HEK293T (cell line): ENCODE data around the gene CPN1.

Source experiments
- BHLHE40 ChIP-seq: fragments of 450-650 bp; IDR thresholded peaks from 2 replicates; pipeline ENCODE4 v1.6.1; 2016; ENCODE audit warnings: mild to moderate bottlenecking, moderate library complexity, borderline replicate concordance
- CTBP1 ChIP-seq: fragments of 450-650 bp; IDR thresholded peaks from 2 replicates; pipeline ENCODE4 v1.6.1; 2016; ENCODE audit warnings: borderline replicate concordance
- FOXK2 ChIP-seq: fragments of 450-650 bp; IDR thresholded peaks from 2 replicates; pipeline ENCODE4 v1.6.1; 2016; ENCODE audit warnings: mild to moderate bottlenecking
- LEF1 ChIP-seq: fragments of 450-650 bp; IDR thresholded peaks from 2 replicates; pipeline ENCODE4 v1.6.1; 2017; ENCODE audit warnings: mild to moderate bottlenecking, borderline replicate concordance
- NFRKB ChIP-seq: fragments of 450-650 bp; IDR thresholded peaks from 2 replicates; pipeline ENCODE4 v1.6.1; 2016; ENCODE audit warnings: mild to moderate bottlenecking, moderate library complexity
- SP1 ChIP-seq: fragments of 450-650 bp; IDR thresholded peaks from 2 replicates; pipeline ENCODE4 v1.6.1; 2017
- TARDBP ChIP-seq: fragments of 450-650 bp; IDR thresholded peaks from 2 replicates; pipeline ENCODE4 v1.6.1; 2016
- ZNF384 ChIP-seq: fragments of 450-650 bp; IDR thresholded peaks from 2 replicates; pipeline ENCODE4 v1.6.1; 2016

DNA sequence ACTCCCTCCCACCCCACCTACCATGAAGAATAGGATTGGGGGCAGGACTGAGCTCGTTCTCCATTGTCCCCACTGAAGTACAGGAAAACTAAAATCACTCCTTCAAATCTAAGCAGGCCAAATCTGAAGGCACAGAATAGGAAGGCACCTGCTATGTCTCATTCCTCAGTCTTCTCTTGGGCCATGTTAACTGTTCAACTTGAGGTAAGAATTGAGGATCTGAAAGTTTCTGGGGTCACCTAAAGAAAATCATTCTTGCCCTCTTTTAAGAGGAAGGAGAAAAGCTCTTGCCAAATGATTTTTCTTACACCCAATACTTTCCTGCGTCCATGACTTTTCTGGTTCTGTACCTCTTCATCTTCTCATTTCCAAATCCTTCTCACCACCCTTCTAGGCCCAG, 4.9 kb downstream of the CPN1 start:
- TF ChIP-seq LEF1 (no peak), CTBP1 (no peak), ZNF384 (no peak), SP1 (no peak), FOXK2 (no peak), NFRKB (no peak), BHLHE40 (no peak), TARDBP (no peak)
